HepG2 (cell line): Measurements from ENCODE around the gene THPO. TPM values are rescaled to one million over a fixed set of nuclear protein-coding genes. Genes with fewer than 3 reads are reported as not detected.

ENCODE experiments used
- ATF7-NPFF ChIP-seq: sonication (generic); formaldehyde crosslinking; IDR thresholded peaks from 2 replicates; pipeline ENCODE4 v1.8.1; 2023; ENCODE audit warnings: mild to moderate bottlenecking, low read depth, missing genetic modification reagents, moderate library complexity
- FOXA3 ChIP-seq: IDR thresholded peaks from 2 replicates; pipeline ENCODE4 v1.6.1; 2016; ENCODE audit warnings: missing genetic modification reagents, missing compliant biosample characterization
- PCBP2 ChIP-seq: fragments of 200-400 bp; formaldehyde crosslinking; optimal IDR thresholded peaks from 2 replicates; pipeline ENCODE3; 2018; ENCODE audit warnings: low read length, low read depth; ENCODE audit not compliant: poor library complexity, severe bottlenecking
- RBAK ChIP-seq: sonication (generic); formaldehyde crosslinking; IDR thresholded peaks from 2 replicates; pipeline ENCODE4 v1.5.1; 2020; ENCODE audit warnings: mild to moderate bottlenecking, missing genetic modification reagents
- SMAD3 ChIP-seq: sonication (generic); formaldehyde crosslinking; IDR thresholded peaks from 2 replicates; pipeline ENCODE4 v1.4.0; 2020; ENCODE audit warnings: missing genetic modification reagents
- TRIM24 ChIP-seq: sonication (generic); formaldehyde crosslinking; IDR thresholded peaks from 2 replicates; pipeline ENCODE4 v1.8.0; 2022; ENCODE audit warnings: mild to moderate bottlenecking, missing genetic modification reagents
- WIZ ChIP-seq: sonication (generic); formaldehyde crosslinking; IDR thresholded peaks from 2 replicates; pipeline ENCODE4 v1.5.1; 2020; ENCODE audit warnings: mild to moderate bottlenecking, missing genetic modification reagents
- ZIK1 ChIP-seq: sonication (generic); formaldehyde crosslinking; IDR thresholded peaks from 2 replicates; pipeline ENCODE4 v1.5.0; 2020; ENCODE audit warnings: mild to moderate bottlenecking, low read depth, missing genetic modification reagents, borderline replicate concordance
- polyA plus RNA-seq, 8 experiments: library from polyadenylated mRNA; depleted of rRNA in 3 of 8; stranded (reverse) in 7 of 8; unstranded in 1 of 8; fragments of >200 nt; fragmentation: Illumina TruSeq in 4 of 8; extraction: Trizol in 4 of 8; gene quantifications; 2 replicates each; pipeline versions ENCODE4 v1.2.1 to v1.2.3, GENCODE V29; 2011 to 2016; ENCODE audit warnings: low read depth in 4 of 8, missing spikeins in 1 of 8, mixed read lengths in 1 of 8; ENCODE audit not compliant: insufficient read depth in 1 of 8
- total RNA-seq, 5 experiments: library from RNA; depleted of rRNA; stranded (reverse); fragments of >200 nt; fragmentation: Illumina TruSeq; extraction: Trizol; gene quantifications; 2 replicates each; pipeline ENCODE4 v1.2.3, GENCODE V29; 2016; ENCODE audit warnings: low read depth in 1 of 5
- TF ChIP-seq, protein P1 (sequence below): sonication (generic); formaldehyde crosslinking; IDR thresholded peaks from 2 replicates; pipeline ENCODE4 v1.5.0; 2020; ENCODE audit warnings: mild to moderate bottlenecking, missing genetic modification reagents, borderline replicate concordance
- TF ChIP-seq, protein P2 (sequence below): sonication (generic); formaldehyde crosslinking; IDR thresholded peaks from 2 replicates; pipeline ENCODE4 v1.4.0; 2020; ENCODE audit warnings: missing genetic modification reagents
- TF ChIP-seq, protein P3 (sequence below): IDR thresholded peaks from 2 replicates; pipeline ENCODE4 v1.4.0; 2020; ENCODE audit warnings: mild to moderate bottlenecking, missing genetic modification reagents
- TF ChIP-seq, protein P4 (sequence below): sonication (generic); formaldehyde crosslinking; IDR thresholded peaks from 2 replicates; pipeline ENCODE4 v1.9.0; 2021; ENCODE audit warnings: missing genetic modification reagents, borderline replicate concordance
- TF ChIP-seq, protein P5 (sequence below): sonication (generic); formaldehyde crosslinking; IDR thresholded peaks from 2 replicates; pipeline ENCODE4 v1.4.0; 2020; ENCODE audit warnings: mild to moderate bottlenecking, missing genetic modification reagents

Gene THPO
- total and polyA plus RNA-seq, 2 of the 13 experiments (the other 11 are each of a cell fraction or from before 2014, with no cell fraction given): 2.8 to 4.8 TPM

DNA sequence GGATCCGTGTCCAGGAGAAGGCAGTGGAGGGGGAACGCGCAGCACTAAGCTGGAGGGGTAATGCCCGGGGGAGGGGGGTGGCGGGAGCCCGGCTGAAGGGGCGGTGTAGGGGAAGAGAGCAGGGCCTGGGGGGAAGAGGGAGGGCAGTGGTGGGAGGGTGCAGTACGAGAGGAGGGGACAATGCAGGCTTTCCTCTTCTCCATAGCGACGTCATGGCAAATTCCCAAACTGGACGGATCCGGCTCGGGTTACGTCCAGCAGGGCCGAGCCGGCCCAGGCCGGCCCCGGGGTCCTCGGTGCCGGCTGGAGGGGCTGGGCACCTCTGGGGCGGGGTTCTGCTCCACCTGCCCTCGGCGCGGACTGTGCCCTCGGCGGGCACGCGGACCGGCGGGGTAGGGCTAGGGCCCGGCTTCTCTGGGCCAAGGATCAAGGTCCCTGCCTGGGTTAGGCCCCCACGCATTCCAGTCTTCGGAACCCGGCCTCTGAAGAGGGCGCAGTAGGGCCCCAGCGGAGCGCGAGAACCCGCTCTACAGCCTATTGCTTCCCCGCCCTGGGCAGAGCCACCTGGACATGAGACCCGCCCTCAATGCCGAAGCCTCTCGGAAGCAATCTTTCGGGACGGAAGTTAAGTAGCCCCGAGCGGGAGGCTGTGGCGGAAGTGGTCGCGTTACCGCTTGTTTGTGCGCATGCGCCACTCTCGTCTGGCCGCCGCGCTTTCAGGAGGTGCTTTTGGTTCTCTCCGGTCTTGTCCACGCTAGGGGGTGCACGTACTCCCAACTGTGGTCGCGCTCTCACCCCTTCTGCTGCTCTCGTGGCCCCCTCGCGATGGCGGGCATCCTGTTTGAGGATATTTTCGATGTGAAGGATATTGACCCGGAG, 15.1 kb downstream of the THPO start (continued):
- TF ChIP-seq, protein P1, sequence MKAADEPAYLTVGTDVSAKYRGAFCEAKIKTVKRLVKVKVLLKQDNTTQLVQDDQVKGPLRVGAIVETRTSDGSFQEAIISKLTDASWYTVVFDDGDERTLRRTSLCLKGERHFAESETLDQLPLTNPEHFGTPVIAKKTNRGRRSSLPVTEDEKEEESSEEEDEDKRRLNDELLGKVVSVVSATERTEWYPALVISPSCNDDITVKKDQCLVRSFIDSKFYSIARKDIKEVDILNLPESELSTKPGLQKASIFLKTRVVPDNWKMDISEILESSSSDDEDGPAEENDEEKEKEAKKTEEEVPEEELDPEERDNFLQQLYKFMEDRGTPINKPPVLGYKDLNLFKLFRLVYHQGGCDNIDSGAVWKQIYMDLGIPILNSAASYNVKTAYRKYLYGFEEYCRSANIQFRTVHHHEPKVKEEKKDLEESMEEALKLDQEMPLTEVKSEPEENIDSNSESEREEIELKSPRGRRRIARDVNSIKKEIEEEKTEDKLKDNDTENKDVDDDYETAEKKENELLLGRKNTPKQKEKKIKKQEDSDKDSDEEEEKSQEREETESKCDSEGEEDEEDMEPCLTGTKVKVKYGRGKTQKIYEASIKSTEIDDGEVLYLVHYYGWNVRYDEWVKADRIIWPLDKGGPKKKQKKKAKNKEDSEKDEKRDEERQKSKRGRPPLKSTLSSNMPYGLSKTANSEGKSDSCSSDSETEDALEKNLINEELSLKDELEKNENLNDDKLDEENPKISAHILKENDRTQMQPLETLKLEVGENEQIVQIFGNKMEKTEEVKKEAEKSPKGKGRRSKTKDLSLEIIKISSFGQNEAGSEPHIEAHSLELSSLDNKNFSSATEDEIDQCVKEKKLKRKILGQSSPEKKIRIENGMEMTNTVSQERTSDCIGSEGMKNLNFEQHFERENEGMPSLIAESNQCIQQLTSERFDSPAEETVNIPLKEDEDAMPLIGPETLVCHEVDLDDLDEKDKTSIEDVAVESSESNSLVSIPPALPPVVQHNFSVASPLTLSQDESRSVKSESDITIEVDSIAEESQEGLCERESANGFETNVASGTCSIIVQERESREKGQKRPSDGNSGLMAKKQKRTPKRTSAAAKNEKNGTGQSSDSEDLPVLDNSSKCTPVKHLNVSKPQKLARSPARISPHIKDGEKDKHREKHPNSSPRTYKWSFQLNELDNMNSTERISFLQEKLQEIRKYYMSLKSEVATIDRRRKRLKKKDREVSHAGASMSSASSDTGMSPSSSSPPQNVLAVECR (CRISPR knock-in tag): peak; percentile 82
- TF ChIP-seq FOXA3 (peak; percentile 38; the same call in 1 of the 2 replicates), ATF7-NPFF (CRISPR knock-in tag) (no peak; the same call in 1 of the 2 replicates), RBAK (no peak), TRIM24 (CRISPR knock-in tag) (no peak), WIZ (CRISPR knock-in tag) (no peak), PCBP2 (no peak), SMAD3 (peak; percentile 79), ZIK1 (CRISPR knock-in tag) (peak; percentile 69)
- TF ChIP-seq, protein P2, sequence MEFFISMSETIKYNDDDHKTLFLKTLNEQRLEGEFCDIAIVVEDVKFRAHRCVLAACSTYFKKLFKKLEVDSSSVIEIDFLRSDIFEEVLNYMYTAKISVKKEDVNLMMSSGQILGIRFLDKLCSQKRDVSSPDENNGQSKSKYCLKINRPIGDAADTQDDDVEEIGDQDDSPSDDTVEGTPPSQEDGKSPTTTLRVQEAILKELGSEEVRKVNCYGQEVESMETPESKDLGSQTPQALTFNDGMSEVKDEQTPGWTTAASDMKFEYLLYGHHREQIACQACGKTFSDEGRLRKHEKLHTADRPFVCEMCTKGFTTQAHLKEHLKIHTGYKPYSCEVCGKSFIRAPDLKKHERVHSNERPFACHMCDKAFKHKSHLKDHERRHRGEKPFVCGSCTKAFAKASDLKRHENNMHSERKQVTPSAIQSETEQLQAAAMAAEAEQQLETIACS: peak; percentile 82
- TF ChIP-seq, protein P3, sequence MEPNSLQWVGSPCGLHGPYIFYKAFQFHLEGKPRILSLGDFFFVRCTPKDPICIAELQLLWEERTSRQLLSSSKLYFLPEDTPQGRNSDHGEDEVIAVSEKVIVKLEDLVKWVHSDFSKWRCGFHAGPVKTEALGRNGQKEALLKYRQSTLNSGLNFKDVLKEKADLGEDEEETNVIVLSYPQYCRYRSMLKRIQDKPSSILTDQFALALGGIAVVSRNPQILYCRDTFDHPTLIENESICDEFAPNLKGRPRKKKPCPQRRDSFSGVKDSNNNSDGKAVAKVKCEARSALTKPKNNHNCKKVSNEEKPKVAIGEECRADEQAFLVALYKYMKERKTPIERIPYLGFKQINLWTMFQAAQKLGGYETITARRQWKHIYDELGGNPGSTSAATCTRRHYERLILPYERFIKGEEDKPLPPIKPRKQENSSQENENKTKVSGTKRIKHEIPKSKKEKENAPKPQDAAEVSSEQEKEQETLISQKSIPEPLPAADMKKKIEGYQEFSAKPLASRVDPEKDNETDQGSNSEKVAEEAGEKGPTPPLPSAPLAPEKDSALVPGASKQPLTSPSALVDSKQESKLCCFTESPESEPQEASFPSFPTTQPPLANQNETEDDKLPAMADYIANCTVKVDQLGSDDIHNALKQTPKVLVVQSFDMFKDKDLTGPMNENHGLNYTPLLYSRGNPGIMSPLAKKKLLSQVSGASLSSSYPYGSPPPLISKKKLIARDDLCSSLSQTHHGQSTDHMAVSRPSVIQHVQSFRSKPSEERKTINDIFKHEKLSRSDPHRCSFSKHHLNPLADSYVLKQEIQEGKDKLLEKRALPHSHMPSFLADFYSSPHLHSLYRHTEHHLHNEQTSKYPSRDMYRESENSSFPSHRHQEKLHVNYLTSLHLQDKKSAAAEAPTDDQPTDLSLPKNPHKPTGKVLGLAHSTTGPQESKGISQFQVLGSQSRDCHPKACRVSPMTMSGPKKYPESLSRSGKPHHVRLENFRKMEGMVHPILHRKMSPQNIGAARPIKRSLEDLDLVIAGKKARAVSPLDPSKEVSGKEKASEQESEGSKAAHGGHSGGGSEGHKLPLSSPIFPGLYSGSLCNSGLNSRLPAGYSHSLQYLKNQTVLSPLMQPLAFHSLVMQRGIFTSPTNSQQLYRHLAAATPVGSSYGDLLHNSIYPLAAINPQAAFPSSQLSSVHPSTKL (CRISPR knock-in tag): peak; percentile 70; the same call in 1 of the 2 replicates
- TF ChIP-seq, protein P4, sequence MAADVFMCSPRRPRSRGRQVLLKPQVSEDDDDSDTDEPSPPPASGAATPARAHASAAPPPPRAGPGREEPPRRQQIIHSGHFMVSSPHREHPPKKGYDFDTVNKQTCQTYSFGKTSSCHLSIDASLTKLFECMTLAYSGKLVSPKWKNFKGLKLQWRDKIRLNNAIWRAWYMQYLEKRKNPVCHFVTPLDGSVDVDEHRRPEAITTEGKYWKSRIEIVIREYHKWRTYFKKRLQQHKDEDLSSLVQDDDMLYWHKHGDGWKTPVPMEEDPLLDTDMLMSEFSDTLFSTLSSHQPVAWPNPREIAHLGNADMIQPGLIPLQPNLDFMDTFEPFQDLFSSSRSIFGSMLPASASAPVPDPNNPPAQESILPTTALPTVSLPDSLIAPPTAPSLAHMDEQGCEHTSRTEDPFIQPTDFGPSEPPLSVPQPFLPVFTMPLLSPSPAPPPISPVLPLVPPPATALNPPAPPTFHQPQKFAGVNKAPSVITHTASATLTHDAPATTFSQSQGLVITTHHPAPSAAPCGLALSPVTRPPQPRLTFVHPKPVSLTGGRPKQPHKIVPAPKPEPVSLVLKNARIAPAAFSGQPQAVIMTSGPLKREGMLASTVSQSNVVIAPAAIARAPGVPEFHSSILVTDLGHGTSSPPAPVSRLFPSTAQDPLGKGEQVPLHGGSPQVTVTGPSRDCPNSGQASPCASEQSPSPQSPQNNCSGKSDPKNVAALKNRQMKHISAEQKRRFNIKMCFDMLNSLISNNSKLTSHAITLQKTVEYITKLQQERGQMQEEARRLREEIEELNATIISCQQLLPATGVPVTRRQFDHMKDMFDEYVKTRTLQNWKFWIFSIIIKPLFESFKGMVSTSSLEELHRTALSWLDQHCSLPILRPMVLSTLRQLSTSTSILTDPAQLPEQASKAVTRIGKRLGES (CRISPR knock-in tag): no peak
- TF ChIP-seq, protein P5, sequence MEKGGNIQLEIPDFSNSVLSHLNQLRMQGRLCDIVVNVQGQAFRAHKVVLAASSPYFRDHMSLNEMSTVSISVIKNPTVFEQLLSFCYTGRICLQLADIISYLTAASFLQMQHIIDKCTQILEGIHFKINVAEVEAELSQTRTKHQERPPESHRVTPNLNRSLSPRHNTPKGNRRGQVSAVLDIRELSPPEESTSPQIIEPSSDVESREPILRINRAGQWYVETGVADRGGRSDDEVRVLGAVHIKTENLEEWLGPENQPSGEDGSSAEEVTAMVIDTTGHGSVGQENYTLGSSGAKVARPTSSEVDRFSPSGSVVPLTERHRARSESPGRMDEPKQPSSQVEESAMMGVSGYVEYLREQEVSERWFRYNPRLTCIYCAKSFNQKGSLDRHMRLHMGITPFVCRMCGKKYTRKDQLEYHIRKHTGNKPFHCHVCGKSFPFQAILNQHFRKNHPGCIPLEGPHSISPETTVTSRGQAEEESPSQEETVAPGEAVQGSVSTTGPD (CRISPR knock-in tag): 0 out of 2 replicates have a peak, but pooled peaks have one; percentile 53
